Activated naive CD8-positive, alpha-beta T cell treated with anti-CD3 and anti-CD28 coated beads, Interleukin-2, amount 50 U/mL, for 16 hours (primary cell): ENCODE results near the gene NMU.
"Not testable (repeated sequence)": the region's sequence is repeated elsewhere in the genome, so short reads cannot be mapped to it uniquely, and the experiment has no call there.

Experiments used
- DNase-seq: peaks from one replicate; pipeline ENCODE4 v3.0.0-alpha.2; 2020; ENCODE audit warnings: low read depth, low spot score

NMU gene

GRCh38 chr4:55624063-55624462 lies 12.0 kb downstream of the NMU start:
- DNase-seq: not testable (repeated sequence)

GRCh38 chr4:55618546-55619143 lies 17.5 kb downstream of the NMU start:
- no peak for DNase-seq

- DNase-seq: no peak
Observed at GRCh38 chr4:55617587-55618197, 18.4 kb downstream of the NMU start.

DNA sequence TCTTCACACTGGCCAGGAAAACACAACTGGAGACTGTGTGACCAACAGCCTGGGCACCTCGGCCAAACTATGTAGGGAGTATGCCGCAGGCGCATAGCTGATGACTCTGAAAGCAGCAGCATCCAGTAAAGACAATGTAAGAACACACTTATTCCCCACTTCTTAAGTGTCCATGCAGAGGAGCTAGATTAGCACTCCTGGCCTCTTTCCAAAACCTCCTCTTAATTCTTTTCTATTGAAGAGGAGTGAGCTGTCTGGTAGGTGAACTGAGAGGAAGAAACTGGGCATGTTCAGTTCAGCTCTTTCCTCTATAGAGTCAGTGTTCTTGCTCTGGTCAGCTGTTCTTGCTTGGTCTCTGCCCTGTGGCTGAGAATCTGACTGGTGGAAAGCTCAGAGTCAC lies 21.1 kb downstream of the NMU start:
- DNase-seq: no peak

DNA sequence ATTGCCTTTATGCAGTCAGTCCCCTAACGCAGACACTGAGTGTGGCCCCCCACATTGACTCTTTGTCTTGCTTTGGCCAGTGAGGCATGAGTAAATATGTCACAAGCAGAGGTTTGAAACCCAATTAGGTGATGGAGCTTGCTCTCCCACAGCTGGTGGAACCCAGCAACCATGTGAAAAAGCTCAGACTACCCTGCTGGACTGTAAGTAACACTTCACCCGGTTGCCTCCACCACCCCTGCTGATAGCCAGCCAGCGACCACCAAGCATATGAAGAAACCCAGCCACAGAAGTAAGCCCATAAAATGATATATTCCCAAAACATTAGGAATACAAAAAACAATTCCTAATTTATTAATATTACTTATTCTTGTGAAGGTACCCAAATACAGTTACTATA lies 22.5 kb downstream of the NMU start:
- no peak for DNase-seq

DNA sequence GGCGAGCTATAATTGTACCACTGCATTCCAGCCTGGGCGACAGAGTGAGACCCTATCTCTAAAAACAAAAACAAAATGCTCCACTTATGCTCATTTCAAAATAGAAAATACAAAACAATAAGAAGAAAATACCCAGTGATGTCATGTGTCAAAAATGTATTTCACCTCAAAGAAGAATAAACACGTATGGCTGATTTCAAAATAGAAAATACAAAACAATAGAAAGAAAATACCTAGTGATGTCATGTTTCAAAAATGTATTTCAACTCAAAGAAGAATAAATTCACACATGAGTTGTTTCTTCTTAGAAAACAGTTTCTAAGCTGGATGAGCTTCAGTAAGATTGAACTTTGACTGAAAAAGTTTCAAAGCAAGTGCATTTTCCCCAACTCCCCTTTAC lies 23.8 kb downstream of the NMU start:
- DNase-seq: no peak

DNA sequence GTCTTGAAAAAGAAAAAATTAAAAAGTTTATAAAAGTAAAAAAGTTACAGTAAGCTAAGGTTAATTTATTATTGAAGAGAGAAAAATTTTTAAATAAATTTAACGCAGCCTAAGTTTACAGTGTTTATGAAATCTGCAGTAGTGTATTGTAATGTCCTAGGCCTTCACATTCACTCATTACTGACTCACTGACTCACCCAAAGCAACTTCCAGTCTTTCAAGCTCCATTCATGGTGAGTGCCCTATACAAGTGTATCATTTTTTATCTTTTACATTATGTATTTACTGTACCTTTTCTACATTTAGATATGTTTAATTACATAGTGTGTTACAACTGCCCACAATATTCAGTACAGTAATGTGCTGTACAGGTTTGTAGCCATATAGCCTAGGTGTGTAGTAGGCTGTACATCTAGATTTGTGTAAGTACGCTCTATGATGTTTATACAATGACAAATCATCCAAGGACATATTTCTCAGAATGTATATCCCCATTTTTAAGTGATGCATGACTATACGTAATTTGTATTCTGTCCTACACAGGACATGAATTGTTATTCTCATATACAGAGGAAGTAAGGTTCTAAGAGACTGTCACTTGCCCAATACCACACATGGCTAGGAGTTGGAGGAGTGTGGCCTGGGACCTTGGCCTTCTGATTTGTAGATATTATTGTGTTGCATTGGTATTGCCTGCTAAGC lies 24.6 kb downstream of the NMU start:
- DNase-seq: no peak

GRCh38 chr4:55610381-55610780 lies 25.7 kb downstream of the NMU start:
- DNase-seq: no peak

DNA sequence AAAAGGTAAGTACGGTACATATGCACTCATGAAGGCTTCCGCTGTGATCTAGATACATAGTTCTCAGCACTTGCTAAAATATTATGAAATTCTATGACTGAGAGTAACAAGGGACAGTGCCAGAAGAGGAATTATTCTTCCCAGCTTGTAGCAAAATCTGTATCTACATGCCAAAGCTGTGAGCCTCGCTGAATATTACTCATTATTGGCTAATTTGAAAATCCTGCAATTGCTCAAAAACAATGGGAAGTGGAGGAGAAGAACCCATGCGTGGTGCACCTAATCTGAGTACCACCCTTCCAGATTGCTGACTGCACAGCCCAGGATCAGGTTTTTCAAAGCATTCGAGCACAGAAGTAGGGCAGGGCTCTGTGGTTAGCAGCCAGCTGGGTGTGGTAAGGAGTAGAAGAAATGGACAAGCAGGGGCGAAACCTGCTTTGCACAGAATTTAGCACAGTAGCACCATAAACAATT lies 26.7 kb downstream of the NMU start:
- DNase-seq: no peak

- no peak for DNase-seq
Observed at GRCh38 chr4:55608591-55608990, 27.5 kb downstream of the NMU start.

GRCh38 chr4:55604996-55605395 lies 31.1 kb downstream of the NMU start:
- DNase-seq: no peak

DNA sequence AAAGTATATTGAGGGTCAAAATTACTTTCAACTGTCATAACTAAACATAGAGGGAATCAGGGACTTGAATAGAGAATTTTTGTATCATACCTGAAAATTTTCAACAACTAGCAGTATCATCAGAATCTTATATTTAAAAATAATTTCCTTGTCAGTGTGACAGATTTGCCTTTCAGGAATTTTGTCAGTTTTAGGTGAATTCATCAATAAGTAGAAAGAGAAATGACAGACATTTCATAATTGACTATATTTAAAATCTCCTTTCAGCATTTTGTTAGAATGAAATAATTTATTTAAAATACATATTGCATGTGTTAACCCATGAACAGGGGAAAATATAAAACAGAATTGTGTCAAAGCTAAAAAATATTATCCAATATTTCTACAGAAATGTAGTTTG lies 35.5 kb downstream of the NMU start:
- no peak for DNase-seq

DNA sequence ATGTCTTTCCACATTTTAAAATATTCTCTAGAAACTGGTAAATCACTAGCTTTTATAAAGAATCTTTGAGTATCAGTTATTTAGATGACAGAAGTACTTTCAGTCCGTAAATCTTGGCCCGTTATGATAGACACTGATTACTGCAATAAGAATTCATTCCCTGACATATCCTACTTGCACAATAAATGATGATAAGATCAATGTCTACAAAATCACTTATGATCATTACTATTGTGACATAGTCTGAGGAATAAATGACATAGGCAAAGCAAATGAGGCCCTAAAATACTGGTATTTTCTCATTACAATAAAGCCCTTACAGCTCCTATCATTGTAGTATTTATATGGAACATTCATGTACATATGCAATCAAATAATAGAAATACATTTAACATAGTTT lies 37.5 kb downstream of the NMU start:
- DNase-seq: no peak

- DNase-seq: no peak
Observed at GRCh38 chr4:55592014-55592413, 44.1 kb downstream of the NMU start, which contains the start of gene PDCL2. Gene PDCL2 (minus strand): TSS chr4:55592245. CDS start chr4:55592109, 136 bp downstream.

DNA sequence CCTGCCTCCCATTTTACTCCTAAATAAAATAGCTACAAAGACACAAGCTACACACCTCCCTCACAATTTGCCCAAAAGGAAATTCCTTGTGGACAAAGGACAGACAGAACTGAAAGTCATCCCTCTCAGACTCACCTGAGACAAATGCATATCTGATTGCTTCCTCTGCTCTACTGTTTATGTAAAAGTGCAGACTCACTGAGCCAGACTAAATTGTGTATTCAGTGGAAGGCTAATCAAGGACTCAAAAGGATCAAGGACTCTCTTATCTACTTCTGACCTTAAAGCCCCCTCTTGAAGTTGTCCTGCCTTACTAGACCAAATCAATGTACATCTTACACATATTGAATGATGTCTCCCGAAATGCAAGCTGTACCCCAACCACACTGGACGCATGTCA lies 47.9 kb downstream of the NMU start:
- no peak for DNase-seq

- not testable (repeated sequence) for DNase-seq
Observed at GRCh38 chr4:55582773-55583172, 53.3 kb downstream of the NMU start.

DNA sequence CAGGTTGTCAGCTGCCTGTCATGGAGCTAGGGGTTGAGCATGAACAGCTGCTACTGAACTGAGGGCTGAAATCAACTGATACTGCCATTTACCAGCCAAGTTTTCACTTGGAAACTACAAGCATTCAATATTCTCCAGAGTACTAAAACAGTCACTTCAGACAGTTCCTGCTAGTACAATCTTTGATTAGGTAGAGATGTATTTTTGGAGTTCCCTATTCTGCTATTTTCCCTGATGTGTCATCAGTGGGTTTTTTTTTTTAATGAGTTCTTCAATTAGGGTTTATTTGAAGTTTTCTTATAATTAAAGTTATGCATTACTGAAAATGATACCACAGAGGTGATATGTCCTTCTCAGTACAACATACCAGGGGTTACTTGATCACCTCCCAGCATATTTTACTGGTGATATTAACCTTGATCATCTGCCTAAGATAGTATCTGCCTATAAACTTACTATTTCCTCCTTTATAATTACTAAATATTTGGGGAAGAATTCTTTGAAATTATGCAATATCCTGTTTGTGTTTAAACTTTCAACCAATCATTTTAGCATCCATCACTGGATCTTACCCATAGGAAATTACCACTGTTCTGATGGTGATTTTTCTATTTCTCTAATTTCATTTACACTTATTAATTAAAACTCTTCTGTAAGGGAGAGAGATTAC lies 57.6 kb downstream of the NMU start:
- no peak for DNase-seq

DNA sequence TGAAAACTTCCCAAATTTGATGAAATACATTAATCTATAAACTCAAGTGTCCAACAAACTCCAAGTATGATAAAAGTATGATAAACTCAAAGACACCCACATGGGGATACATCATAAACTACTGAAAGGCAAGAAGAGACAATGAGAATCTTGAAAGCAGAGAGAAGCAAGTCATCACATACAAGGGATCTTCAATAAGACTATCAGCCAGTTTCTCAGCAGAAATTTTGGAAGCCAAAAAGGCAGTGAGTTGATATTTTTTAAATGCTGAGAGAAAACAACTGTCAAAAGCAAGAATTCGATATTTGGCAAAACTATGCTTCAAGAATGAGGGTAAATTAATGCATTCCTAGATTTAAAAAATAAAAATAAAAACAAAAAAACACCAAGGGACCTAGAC lies 60.6 kb downstream of the NMU start:
- DNase-seq: no peak

GRCh38 chr4:55574252-55574651 lies 61.8 kb downstream of the NMU start:
- no peak for DNase-seq

GRCh38 chr4:55571806-55572205 lies 64.3 kb downstream of the NMU start:
- DNase-seq: no peak

DNA sequence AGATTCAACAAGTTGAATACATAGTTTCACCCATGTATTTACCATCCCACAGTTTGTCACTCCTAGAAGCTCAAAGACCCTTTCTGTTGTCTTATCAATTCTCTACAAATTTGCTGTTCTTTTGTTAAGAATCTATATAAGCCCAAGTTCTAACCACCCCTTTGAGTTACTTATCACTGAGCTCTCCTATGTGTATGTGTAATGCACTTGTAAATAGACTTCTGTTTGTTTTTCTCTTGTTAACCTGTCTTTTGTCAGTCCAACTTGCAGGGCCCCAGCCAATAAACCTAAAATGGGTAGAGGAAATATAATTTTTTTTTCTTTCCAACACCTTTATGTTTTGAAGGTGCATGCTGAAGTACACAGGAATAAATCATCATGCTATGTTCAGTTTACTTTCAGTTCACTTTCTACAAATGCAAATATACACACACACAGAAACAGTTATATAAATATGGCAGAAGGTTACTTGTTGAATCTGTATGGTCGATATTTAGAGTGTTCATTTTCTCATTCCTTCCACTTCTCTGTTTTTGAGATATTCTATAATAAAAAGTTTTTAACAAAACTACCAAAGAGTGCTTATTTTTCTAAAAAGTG lies 67.1 kb downstream of the NMU start:
- no peak for DNase-seq

DNA sequence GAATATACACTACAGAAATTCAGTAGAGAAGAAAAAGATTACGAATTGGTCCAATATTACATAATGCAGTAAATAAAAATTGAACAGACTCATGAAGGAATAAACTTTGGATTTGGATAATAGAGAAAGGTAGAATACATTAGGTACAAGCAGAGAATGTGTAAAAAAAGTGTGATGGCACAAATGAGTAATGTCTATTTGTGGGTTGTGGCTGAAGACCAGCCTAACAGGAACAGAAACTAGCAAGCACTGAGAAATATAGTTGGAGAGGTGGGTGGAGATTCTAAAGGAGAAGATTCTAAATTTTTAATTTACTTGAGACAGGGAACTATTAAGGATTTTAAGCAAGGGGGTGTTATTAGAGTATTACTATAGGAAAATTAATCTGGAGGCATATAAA lies 74.2 kb downstream of the NMU start:
- no peak for DNase-seq
